KBM-7 (cell line): Measurements from ENCODE around the gene HNRNPA0.
A peak's percentile ranks its signal among the peaks of the same experiment; 100 is the strongest.

Experiments used
- DNase-seq: peaks from one replicate; pipeline ENCODE4 v3.0.0-alpha.2; 2015
- in situ Hi-C: fragments of 300-500 bp; cut with MboI; formaldehyde crosslinking; loops from 2 replicates; pipeline ENCODE4 v1.14.3; 2020; ENCODE audit warnings: low sequenced_read_pairs, low pct_unique_long_range_greater_than_20kb, mixed read lengths

The HNRNPA0 gene

DNA sequence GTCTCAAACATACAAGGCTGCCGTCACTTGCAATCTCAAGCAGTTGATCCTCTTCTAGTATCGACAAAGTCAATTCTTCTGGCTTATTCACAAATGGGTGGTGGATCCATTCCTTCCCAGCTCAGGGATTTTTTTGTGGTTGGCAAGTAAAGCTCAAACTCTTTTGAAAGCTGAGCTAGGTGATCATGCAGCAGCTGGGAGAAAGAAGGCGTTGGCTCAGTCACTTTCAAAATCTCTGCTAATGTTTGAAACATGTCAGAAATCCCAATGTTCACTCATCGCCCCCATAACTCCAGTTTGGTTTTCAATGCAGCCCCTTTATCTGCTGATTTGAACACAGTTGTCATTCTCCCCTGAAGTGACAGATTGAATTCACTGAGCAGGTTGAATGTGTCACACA lies 4.0 kb upstream of the HNRNPA0 start:
- no peak for DNase-seq
- in situ Hi-C loops, result no loop called here

GRCh38 chr5:137757634-137758033 lies 3.5 kb upstream of the HNRNPA0 start:
- DNase-seq, result no peak
- in situ Hi-C loops, result no loop called here

GRCh38 chr5:137754961-137755762 lies 999 bp upstream of the HNRNPA0 start:
- DNase-seq, result no peak
- in situ Hi-C loops, result no loop called here

GRCh38 chr5:137753691-137754187 lies 424 bp downstream of the HNRNPA0 start:
- in situ Hi-C loops, result no loop called here
- no peak for DNase-seq

GRCh38 chr5:137752905-137753690 lies 1.1 kb downstream of the HNRNPA0 start:
- peak; percentile 70 for DNase-seq

GRCh38 chr5:137751869-137752491 lies 2.2 kb downstream of the HNRNPA0 start:
- DNase-seq, result peak; percentile 76
- in situ Hi-C loops, result no loop called here

More at GRCh38 chr5:137752905-137753690, 1.1 kb downstream of the HNRNPA0 start:
- in situ Hi-C loops, result no loop called here

- in situ Hi-C loops, result no loop called here
Observed at GRCh38 chr5:137750436-137750835, 3.7 kb downstream of the HNRNPA0 start.

GRCh38 chr5:137747848-137748247 lies 6.3 kb downstream of the HNRNPA0 start:
- in situ Hi-C loops, result no loop called here
- DNase-seq, result no peak

More at GRCh38 chr5:137750436-137750835, 3.7 kb downstream of the HNRNPA0 start:
- no peak for DNase-seq

DNA sequence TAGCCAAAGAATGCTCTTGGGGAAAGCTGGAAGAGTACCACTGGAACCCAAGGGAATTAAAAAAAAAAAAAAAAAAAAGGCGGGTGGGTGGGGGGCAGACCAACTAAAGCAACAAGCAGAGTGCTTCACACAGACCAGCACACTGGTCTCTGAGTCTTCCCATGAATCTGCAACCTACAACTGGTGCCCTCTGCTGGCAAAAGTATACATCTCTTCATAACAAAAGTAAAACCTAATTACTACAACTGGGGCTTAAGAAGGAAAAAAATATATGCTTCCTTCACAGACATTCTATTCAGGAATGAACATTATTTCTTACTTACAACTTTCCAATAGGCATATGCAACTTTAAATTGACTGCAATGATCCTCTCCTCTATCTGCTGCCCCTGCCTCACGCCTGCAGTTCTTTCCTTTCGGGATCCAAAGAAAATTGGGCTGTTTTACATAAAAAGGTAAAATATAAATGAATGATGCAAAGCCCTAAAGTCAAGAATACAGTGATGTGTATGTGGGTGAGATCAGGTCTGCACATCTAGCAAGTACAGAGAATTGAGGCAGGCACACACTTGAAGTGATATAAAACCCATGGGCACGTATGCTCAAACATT lies 11.0 kb downstream of the HNRNPA0 start:
- in situ Hi-C loops, result no loop called here
- peak; percentile 72 for DNase-seq

DNA sequence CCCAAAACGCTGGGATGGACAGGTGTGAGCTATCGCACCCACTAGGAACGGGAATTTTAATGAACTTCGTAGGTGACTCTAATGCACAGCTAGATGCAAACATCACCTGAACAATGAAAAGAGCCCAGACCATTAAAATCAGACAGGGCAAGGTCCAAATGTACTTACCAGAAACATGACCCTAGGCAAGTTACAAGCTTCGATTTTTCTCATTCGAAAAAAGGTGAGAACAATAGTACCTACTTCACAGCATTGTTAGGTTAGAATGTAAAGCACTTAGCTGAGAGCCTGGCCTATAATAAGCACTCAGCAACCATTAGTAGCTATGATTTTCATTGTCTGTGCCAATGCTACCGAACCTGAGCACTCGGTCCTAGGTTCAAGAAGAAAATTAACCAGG lies 12.4 kb downstream of the HNRNPA0 start:
- in situ Hi-C loops, result no loop called here
- DNase-seq, result no peak

- in situ Hi-C loops, result no loop called here
- DNase-seq, result peak; percentile 21
Observed at GRCh38 chr5:137739737-137740136, 14.4 kb downstream of the HNRNPA0 start.

GRCh38 chr5:137738947-137739346 lies 15.2 kb downstream of the HNRNPA0 start:
- no peak for DNase-seq
- in situ Hi-C loops, result no loop called here

GRCh38 chr5:137737349-137738131 lies 16.6 kb downstream of the HNRNPA0 start:
- in situ Hi-C loops, result no loop called here
- DNase-seq, result peak; percentile 60

DNA sequence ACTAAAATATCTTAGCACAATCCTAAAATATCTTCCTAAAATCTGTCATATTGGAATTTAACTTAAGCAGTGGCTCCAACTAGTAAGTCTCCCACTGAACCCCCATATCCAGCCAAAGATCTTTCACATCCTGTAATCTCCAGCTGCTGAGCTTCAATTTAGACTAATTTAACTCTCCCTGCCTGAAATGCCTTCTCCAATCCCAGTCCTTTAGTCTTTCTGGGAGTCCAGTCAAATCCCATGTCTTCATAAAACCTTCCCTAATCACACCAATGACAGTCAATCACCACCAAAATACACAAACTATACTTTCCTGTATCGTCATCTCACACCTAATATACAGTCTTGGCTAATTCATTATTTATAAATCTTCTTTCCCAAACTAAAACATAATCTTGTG lies 17.7 kb downstream of the HNRNPA0 start:
- DNase-seq, result no peak
- in situ Hi-C loops, result no loop called here

DNA sequence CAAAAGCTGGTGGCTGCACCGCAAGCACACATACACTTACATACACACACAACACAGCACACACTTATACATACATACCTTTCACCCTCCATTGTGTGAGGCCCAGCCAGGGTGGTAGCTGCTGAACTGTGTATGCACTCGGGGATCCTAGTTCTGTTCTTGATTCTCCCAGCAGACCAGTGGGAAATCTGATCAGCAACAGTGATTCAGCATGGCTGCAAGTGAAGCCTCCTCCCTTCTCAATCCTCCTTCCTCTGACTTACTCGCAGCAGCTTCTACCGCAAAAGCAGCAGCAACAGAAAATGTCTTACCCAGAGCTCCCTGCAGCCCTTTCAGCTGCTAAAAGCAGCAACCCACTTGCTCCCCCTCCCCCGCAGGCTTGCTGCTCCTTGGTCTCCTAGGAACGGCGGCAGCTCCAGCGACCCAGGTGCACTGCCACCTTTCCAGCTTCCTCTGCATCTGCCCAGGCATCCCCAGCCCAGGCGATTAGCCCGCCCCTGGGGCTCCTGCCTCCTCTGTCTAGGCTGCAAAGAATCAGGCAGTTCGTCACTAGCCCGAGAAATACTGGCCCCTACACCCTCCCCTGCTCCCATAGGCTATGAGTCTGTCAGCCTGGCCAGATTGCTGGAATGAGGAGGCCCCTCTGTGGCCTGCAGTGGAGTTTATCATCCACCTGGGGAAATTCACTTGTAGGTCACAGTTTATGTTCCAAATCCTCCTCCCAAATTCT lies 18.4 kb downstream of the HNRNPA0 start, which contains the start of gene KLHL3:
Gene KLHL3 (minus strand): TSS at position 535 of the 730 bp plus-strand sequence. CDS start 443 bp downstream, at position 92.
- in situ Hi-C loops, result no loop called here
- no peak for DNase-seq

DNA sequence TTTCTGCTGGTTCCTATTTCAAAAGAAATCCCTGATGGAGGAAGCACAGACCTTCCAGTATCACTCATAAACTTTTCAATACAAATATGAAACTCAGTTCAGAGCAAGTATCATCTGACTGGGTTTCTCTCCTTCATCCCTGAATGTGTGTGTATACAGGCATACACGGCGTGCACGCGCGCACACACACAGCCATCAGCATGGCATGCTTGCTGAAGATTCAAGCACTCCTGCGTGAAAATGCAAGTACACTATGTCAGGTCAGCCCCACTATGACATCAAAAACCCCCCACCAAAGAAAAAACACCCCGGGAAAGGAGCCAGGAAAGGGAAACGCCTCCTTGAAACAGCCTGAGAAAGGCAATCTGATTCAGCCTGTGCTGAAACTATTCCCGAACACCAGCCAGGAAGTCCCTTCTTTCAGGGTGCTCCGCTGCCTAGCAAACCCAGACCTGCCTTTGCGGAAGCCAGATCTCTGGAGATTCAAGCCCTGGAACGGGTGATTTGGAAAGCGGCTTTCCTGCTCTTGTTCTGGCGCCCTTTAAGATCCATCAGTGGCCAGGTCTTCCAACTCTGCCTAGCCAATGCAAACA lies 19.1 kb downstream of the HNRNPA0 start:
- in situ Hi-C loops, result no loop called here
- DNase-seq, result no peak

DNA sequence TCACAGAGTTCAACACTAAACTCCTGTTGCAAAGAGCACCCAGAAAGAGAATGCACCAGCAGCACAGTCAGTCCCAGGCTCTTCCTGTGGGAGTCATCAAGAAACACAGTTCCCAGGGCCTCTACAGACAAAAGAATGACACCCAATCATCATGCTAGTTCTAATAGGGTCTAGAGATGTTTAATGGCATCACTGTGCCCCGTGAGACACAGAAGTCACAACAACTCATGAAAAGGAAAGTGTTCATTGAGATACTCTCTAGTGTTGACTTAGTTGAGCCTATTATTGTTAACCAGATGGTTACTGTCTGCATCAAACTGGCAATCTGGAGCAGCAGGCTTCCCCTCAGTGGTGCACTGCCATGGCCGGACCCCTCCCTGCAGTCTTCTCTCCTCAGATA lies 19.8 kb downstream of the HNRNPA0 start:
- in situ Hi-C loops, result no loop called here
- DNase-seq, result no peak

GRCh38 chr5:137733922-137734321 lies 20.2 kb downstream of the HNRNPA0 start:
- no peak for DNase-seq
- in situ Hi-C loops, result no loop called here
